OCI-LY1 (cell line): ENCODE data around the gene LAPTM5.

Source experiments
- CTCF ChIP-seq: fragments of 200-600 bp; sonication (generic), shearing (Covaris generic); IDR thresholded peaks from 2 replicates; pipeline ENCODE4 v1.5.1; 2017; ENCODE audit warnings: mild to moderate bottlenecking, antibody characterized with exemption, low read length, moderate library complexity, mixed read lengths
- EZH2 ChIP-seq: fragments of 200-600 bp; sonication (generic), shearing (Covaris generic); IDR thresholded peaks from 2 replicates; pipeline ENCODE4 v1.8.0; 2017; ENCODE audit warnings: borderline replicate concordance, mixed run types, mild to moderate bottlenecking, antibody characterized with exemption, low read length, moderate library complexity, mixed read lengths

- TF ChIP-seq CTCF, result no peak
- TF ChIP-seq EZH2, result no peak
These were observed 25.1 kb downstream of the LAPTM5 start for GRCh38 chr1:30732277-30732996.
